Left lung (tissue), 10 donors: ENCODE data around the gene ZNF541. TPM values are rescaled to one million over a fixed set of nuclear protein-coding genes. Genes with fewer than 3 reads are reported as not detected.

Experiments
- ATAC-seq: fragments of 200-7000 bp; cut with Tn5 transposase; one replicate; pipeline ENCODE4 v1.9.1; 2020; ENCODE audit warnings: moderate library complexity
- DNase-seq, 4 donors: peaks; one replicate each; pipeline ENCODE4 v3.0.0-alpha.2; 2013 to 2020
- H3K27ac ChIP-seq, 2 donors: fragments of 200-600 bp; sonication (generic) in 1 of 2; one replicate each; pipeline versions ENCODE4 v1.5.0 to v1.8.0; 2020 to 2021
- H3K27me3 ChIP-seq, 2 donors: fragments of 200-600 bp; sonication (generic) in 1 of 2; one replicate each; pipeline versions ENCODE4 v1.5.0 to v1.8.0; 2020 to 2021
- H3K36me3 ChIP-seq, 2 donors: fragments of 200-600 bp; sonication (generic) in 1 of 2; one replicate each; pipeline versions ENCODE4 v1.5.0 to v1.8.0; 2020 to 2021
- H3K4me1 ChIP-seq, 2 donors: fragments of 200-600 bp; one replicate each; pipeline ENCODE4 v1.8.0; 2021
- H3K4me3 ChIP-seq, 2 donors: fragments of 200-600 bp; sonication (generic) in 1 of 2; one replicate each; pipeline versions ENCODE4 v1.5.0 to v1.8.0; 2020 to 2021; ENCODE audit warnings: mild to moderate bottlenecking in 1 of 2
- H3K9me3 ChIP-seq, 2 donors: fragments of 200-600 bp; sonication (generic) in 1 of 2; one replicate each; pipeline versions ENCODE4 v1.5.0 to v1.8.0; 2020 to 2021
- CTCF ChIP-seq, 2 donors: fragments of 200-600 bp; sonication (generic) in 1 of 2; IDR thresholded peaks; one replicate each; pipeline versions ENCODE4 v1.5.0 to v1.8.0; 2021; ENCODE audit warnings: antibody characterized with exemption in 2 of 2
- intact Hi-C, 2 donors: fragments of 100-400 bp; cut with DNase I; formaldehyde crosslinking; loops; one replicate each; pipeline versions ENCODE4 v1.11.2 to v1.14.2; 2022
- polyA plus RNA-seq, 6 donors: library from polyadenylated mRNA; unstranded; fragments of 120-200 nt; gene quantifications; one replicate each; pipeline ENCODE4 v1.2.1, GENCODE V29; 2013; ENCODE audit not compliant: insufficient read length in 6 of 6
- total RNA-seq, 2 donors: library from RNA; stranded (reverse); fragmentation: NEBNext Ultra II Directional; extraction: Animal tissue kit (Norgen Biotek cat#: 25700); gene quantifications; one replicate each; pipeline ENCODE4 v1.2.1, GENCODE V29; 2021
- donor health status: DM: no; HTN: yes; CAD: no.
- donor health status: DM: no; HTN: no; CAD: no.

Gene ZNF541
- total and polyA plus RNA-seq, 8 donors: 0.09 to 0.50 (median 0.15) TPM

DNA sequence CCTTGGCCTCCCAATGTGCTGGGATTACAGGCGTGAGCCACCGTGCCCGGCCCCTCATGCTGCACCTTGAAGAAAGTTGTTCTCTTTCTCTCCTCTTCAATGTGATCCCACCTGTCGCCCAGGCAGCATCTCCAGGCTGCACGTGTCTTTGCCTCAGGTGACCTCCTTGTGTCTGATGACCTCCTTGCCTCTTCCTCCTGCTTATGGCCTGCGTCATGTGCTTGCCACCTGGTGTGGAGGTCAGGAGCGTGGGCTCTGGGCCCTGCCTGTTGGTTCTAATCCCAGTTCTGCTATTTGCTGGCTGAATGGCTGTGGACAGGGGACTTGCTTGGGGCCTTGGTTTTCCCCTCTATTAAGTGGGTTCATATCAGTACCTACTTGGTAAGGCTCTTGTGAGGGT lies 42.3 kb upstream of the ZNF541 start:
- intact Hi-C loops: no loop called here
- Histone ChIP-seq H3K27me3 (no peaks in the 10 kb centered on the region), H3K9me3 (no peaks in the 10 kb centered on the region), H3K27ac (no peak overlapping the region), H3K4me3 (no peak overlapping the region), H3K4me1 (peaks cover 7 to 63% of the 10 kb centered on the region in 2 donors), H3K36me3 (peaks cover 0 to 12% of the 10 kb centered on the region in 2 donors)
- TF ChIP-seq CTCF (IDR thresholded peaks at IDR 0.05): no peak
- ATAC-seq: no peak
- no peak for DNase-seq

- Histone ChIP-seq H3K4me1 (peaks cover 7 to 67% of the 10 kb centered on the region in 2 donors), H3K36me3 (peaks cover 0 to 12% of the 10 kb centered on the region in 2 donors), H3K27me3 (no peaks in the 10 kb centered on the region), H3K27ac (no peak overlapping the region), H3K9me3 (no peaks in the 10 kb centered on the region), H3K4me3 (no peak overlapping the region)
- intact Hi-C loops: no loop called here
- DNase-seq (no peak), ATAC-seq (no peak)
- no peak for TF ChIP-seq CTCF (IDR thresholded peaks at IDR 0.05)
Measured at GRCh38 chr19:47614559-47614958, 41.6 kb upstream of the ZNF541 start.

GRCh38 chr19:47614021-47614295 lies 41.0 kb upstream of the ZNF541 start:
- TF ChIP-seq CTCF (IDR thresholded peaks at IDR 0.05): no peak
- intact Hi-C loops: no loop called here
- ATAC-seq: no peak
- H3K4me1 ChIP-seq: peaks cover 7 to 65% of the 10 kb centered on the region in 2 donors
- H3K27me3 ChIP-seq: no peaks in the 10 kb centered on the region
- no peak for DNase-seq
- peaks cover 0 to 12% of the 10 kb centered on the region in 2 donors for H3K36me3 ChIP-seq
- H3K4me3 ChIP-seq: no peak overlapping the region
- no peak overlapping the region for H3K27ac ChIP-seq
- no peaks in the 10 kb centered on the region for H3K9me3 ChIP-seq

DNA sequence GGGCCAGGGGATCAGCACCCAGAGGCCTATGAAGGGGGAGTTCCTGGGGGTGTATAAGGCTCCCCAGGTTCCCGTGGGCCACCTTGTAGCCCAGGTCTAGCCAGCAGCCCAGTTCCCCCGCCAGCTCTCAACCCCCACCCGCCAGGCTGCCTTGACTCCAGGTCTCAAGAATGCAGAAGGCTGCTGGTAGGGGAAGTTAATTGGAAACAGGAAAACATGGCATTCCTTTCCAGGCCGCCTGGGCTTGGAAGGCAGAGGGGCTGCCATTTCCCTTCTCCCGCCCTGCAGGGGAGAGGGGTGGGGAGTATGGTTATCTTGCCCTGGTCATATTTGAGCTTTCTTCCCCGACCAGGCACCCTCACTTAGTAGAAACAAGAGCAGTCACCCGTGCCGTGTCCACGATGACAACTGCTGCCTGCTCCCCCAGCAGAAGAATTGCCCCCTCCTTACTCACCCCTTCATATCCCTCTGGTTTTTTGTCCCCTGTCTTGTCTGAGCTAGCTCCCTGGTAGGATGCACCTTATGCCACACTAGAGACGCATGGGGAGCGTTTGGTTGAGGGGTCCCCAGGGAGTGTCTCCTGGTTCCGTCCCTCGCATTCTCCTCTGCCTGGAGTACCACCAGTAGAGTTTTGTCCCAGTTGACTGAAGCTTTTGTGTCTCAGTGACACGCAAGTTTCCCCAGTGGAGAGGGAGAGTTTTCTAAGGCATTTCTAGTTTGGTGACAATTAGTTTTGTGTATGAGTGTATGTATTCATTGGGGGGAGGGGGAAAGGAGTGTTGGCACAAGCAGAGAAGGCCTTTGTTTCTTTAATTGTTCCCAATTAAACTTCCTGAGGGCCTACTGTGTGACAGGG lies 40.4 kb upstream of the ZNF541 start:
- no peak for ATAC-seq
- H3K27me3 ChIP-seq: no peaks in the 10 kb centered on the region
- H3K9me3 ChIP-seq: no peaks in the 10 kb centered on the region
- H3K27ac ChIP-seq: peak overlapping the region in 1 of 2 donors; percentile 23
- intact Hi-C loops: no loop called here
- peaks cover 7 to 61% of the 10 kb centered on the region in 2 donors for H3K4me1 ChIP-seq
- no peak overlapping the region for H3K4me3 ChIP-seq
- no peak for TF ChIP-seq CTCF (IDR thresholded peaks at IDR 0.05)
- DNase-seq: peak in 1 of 4 donors; percentile 61
- H3K36me3 ChIP-seq: peaks cover 0 to 12% of the 10 kb centered on the region in 2 donors

DNA sequence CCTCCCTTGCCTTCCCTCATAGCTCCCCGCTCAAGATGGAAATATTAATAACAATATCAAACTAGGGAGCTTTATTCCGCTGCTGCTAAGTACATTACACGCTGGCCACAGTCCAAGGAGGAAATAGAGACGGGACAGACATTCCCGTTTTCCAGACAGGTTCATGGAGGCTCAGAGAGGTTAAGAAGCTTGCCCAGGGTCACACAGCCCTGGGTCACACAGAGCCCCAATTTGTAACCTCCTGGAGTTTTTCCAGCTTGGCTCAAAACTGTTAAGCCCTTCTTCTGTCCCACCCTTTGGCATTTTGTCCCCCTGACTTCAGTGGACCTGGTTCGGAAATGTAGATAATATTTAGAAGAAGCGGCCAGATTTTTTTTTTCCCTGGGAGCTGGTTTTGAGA lies 38.0 kb upstream of the ZNF541 start:
- no peaks in the 10 kb centered on the region for H3K9me3 ChIP-seq
- no peak for TF ChIP-seq CTCF (IDR thresholded peaks at IDR 0.05)
- peak overlapping the region in 1 of 2 donors; percentile 96 for H3K4me3 ChIP-seq
- ATAC-seq (no peak), DNase-seq (no peak)
- intact Hi-C loops: no loop called here
- peaks cover 0 to 12% of the 10 kb centered on the region in 2 donors for H3K36me3 ChIP-seq
- no peaks in the 10 kb centered on the region for H3K27me3 ChIP-seq
- H3K27ac ChIP-seq: peak overlapping the region; percentile 81 to 95
- peaks cover 7 to 58% of the 10 kb centered on the region in 2 donors for H3K4me1 ChIP-seq
